GM21825 (cell line): ENCODE measurements around the gene SNPH.
A peak's percentile ranks its signal among the peaks of the same experiment; 100 is the strongest.

Experiments used
- ATAC-seq: cut with Tn5 transposase; IDR thresholded peaks from one replicate; pipeline ENCODE4 v1.9.1; 2021; ENCODE audit warnings: mild to moderate bottlenecking, moderate library complexity; ENCODE audit not compliant: unreplicated experiment

SNPH gene

DNA sequence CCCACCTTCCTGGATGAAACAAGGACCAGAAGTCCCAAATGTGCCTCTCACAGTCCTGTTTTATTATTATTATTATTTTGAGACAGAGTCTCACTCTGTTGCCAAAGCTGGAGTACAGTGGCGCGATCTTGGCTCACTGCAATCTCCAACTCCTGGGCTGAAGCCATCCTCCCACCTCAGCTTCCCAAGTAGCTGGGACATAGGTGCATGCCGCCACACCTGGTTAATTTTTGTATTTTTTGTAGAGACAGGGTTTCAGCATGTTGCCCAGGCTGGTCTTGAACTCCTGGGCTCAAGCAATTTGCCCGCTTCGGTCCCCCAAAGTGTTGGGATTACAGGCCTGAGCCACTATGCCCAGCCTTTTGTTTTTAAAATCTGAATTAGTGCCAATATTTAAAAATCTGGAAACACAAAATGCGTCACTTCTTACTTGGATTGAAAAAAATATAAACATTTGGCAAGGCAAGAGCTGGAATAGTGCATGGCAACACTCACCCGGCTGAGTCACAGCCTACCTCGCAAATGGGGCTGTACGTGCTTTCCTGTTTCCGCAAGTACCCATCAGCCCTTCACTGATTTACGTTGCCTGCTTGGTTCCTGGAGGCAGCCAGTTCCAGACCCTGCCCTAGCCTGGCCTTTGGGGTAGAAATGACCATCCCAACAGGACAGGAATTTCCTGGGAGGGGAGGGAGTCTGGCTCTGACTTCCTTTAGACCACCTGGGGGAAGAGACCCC is 56.6 kb downstream of the SNPH start:
- no peak for ATAC-seq

DNA sequence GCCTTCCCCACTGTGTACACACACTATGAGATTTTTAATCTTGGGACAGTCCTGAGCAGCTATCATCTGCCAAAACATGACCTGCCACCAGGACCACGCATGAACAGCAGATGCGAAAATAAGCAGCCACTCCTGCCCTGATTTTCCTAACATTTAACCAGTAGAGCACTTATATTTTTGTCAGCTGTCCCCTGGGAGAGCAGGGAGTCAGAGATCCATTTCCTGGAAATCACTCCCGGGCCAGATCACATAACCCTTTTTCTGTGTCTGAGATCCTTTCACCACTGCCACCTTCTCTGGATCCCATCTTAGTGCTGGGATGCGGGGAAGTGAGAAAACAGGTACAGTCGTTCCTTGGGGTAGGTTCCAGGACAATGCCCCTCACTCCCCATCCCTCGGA is 57.2 kb downstream of the SNPH start:
- ATAC-seq = no peak

DNA sequence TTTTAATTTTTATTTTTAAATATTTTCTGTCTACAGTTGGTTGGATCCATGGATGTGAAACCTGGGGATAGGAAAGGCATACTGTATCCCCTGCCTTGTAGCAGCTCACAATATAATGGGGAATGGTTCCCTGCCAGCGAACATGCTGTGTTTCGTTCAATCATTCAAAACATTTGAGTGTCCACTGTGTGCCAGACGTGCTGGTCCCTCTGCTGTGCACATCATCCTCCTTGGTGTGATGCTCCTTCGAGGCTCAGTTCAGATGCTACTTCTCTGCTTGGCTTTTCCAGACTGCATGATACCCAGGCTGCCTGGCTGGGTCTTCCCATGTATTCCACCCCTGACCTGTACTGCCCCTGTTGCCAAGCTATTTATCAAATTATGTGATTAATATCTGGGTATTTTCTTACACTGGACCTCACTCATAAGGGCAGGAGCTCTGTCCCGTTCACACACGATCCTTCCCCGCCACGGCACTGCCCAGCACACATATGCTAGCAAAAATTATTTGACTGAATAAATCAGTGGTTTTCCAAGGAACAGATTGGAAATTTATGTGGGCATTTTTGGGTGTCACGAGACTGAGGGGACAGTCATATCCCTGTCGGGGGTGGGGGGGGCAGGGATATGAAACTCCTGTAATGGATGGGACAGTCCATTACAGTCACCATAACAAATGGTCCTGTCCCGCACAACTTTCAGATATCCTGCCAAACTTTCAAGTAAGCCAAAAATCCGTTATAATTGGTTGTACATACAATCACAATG is 57.9 kb downstream of the SNPH start:
- no peak for ATAC-seq

DNA sequence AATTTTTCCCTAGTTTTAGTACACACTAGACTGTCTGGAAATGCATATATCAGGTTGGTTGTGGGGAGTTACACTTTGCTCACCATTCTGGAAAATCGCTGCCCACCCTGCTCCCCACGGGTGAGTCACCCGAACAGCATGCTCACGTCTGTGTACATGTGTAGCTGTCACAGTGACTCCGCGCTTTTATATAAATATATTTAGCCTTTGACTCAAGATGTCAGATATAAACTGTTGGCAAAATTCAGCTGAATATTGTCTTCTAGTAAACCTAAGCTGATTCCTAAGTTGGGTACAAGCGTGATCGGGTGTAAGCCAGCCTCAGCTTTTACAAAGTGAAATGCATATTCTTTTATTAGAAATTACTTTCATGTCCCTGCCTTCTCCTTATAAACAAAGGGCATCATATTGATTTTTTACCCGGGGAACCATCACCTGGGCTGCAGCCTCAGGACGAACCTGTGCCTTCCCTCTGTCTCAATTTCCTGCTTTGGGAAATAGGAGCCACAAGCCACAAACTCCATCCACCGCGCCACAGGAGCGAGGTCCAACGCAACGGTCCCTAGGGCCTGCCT is 58.6 kb downstream of the SNPH start:
- ATAC-seq = no peak

DNA sequence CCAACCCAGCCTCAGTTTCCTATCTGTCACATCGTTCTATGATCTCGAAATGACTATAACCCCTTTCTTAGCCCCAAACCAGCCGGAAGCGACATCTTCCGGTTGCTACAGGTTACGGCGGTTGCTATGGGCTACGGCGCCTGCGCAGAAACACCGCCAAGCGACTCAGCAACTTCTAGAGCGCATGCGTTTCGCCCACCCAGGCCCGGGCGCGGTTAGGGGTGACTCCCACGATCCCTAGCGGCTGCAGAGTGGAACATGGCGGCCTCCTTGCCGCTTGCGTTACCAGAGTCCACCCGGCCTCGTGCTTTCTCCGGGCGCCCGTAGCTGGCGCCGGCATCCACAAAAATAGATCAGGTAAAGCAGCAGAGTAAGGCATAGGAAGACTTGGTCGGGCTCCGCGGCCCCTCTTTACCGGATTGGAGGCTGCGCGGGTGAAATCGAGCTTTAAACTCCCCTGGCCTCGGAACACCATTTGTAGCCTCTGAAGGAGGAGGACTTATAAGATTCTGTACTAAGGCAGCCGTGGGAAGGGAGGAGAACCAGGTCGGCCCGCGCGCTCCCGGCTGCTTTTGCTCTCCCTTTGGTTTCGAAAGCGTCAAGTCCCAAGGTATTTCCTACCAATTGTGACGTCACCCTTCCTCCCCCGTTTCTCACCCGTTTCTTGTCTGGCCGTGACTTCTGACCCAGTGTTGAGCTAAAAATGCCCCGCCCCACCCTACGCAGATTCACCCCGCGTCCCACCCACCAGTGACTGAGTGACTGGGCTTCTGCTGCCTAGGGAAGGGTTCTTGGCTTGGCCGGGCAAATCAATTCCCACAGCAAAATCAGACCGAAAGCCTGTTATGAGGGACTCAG is 59.3 kb downstream of the SNPH start:
- peak; percentile 75 for ATAC-seq

DNA sequence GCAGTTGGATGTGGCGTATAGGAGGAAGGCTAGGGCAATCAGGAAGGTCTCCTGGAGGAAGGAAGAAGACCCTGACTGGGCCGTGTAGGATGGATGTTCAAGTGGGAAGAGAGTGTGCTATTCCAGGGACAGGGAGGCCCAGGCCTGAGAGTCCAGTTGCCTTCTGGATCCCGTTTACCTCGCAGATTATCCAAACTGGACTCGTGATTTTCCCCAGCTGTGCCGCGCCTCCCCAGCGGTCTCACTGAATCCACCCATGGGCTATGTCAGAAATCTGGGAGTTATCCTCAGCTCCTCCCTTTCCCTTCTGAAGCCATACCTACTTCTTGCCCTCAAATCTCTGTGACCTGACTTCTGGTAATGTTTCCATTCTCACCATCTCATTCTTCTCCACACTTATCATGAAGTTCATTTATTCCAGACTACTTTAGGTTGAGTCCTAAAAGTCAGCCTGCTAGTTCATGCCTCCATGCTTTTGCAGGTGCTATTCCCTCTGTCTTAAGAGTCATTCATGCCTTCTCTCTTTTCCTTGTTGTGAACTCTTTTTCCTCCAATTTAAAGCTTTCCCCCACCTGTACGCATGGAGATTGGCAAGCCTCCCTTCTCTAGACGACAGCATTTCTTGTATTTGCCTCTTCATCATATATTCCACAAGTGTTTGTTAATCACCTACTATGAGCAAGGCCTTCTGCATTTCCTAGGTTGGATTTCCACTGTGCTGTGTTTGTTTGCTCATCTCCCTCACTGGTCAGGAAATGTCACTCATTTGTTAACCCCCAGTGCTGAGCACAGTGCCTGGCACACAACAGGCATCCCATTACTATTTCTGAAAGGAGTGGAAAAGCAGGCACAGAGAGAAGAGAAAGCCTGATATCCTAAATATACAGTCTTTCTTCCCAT is 60.2 kb downstream of the SNPH start:
- ATAC-seq = no peak

DNA sequence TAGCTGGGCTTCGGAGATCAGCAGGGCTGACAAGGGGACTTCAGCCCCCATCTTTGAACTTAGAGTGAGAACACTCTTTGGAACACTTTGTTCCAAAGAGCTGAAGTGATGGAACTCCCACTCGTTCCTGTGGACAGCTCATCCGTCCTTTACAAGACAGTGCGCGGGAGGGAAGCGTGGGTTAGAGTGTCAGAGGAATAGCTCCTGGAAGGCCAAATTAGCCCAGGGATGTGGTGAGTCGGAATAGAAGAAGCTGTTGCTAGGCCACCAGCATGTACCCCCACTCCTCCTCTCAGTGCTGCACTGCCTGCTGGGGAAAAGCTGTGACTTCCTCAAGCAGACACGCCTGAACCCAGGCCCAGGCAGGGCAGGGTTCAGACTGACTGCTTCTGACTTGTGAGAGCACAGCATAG is 61.2 kb downstream of the SNPH start:
- no peak for ATAC-seq

DNA sequence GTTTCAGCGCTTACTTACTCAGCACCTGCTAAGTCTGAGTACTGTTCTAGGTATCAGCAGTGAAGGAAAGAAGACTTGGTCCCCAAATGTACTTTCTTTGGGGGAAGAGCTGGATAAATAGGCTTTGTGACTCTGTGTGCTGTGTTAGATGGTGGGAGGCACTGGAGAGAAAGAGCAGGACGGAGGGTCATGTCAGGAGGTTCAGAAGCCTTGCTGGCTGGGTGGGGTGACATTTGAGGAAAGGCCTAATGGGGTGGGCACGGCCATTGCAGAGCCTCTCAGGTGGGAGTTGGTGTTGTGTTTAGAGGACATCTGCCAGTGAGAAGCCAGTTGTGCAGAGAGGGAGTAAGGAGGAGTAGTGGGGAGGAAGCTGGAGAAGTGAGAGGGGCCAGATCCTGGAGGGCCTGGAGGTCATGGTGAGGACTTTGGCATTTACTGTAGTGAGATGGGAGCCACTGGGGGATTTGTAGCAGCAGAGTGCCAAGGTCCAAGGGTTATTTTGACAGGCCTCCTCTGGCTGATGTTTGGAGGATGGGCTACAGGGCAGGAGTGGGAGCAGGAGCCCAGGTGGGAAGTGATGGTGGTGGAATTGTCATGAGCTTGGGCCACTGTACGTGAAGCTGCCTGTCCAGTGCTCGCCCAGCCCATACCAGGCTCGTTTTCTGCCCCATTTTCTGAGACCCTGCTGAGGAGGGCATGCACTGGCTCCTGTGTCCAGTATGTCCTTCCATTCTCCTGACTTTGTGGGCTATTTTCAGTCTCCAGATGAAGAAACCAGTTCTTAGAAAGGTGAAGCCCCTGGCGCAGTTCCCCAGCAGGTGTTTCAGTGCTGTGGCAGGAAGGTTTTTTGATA is 62.0 kb downstream of the SNPH start:
- ATAC-seq = no peak

DNA sequence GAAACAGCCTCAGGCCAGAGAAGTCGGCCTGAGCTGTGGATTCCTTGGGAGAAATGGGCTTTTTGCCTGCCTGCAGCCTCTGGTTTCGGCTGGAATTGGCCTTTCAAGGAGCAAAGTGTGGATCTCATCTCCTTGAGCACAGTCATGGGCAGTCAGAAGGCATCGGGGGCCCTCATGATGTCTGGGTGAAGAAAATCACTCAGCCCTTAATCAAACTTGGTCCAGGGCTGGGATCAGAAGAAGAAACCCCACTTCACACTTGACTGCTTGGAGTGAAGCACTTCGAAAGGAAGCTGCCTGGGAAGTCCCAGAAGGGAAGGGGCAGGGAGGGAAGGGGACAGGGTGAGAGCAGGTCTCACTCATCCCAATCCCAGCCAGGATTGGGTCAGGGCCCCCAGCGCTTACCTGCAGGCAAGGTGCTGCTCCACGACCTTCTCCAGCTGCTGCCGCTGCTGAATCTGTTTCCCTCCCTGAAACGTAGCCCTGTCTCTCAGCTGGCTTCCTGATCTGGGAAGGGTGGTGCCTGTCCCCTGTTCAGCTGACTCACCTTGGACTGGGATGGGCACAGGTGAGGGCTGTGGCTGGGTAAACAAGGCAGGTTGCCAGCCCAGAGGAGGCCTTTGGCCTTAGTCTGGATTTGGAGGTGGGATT is 62.7 kb downstream of the SNPH start, which contains the start of gene SDCBP2:
SDCBP2 (minus strand) TSS at position 460 of the 651 bp plus-strand sequence. CDS start 8,723 bp downstream, outside the sequence.
- no peak for ATAC-seq

DNA sequence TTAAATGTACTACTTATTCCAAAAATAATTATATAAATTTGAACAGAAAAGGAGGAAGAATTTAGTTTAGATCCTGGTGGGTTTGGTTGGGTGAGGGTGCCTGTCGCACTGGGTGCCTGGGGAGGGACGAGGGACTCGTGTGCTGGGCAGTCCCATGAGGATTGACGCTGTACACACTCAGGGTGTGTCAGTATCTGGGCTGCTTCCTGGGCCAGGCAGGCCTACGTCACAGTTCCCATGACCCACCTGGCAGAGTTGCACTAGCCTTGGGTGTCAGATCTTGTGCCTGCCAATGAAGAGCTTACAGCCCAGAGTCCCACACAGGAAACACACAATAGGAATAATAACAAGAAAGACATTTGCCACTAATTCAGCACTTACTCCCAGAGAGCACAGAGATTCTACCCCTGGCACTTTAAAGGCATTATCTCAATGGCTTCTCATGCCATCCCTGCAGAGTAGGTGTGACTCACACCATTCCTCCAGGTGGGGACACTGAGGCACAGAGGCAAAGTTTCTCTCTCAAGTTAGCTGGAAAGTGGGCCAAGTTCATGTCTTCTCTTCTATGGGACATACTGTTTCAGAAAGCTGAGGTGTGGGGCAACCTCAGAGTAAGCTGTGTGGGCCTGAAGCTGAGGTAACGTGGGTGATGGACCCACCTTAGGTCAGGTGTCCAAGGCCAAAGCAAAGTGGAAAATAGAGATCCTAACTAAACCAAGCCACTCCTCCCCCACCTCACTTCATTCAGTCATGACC is 64.2 kb downstream of the SNPH start:
- ATAC-seq = peak; percentile 43

DNA sequence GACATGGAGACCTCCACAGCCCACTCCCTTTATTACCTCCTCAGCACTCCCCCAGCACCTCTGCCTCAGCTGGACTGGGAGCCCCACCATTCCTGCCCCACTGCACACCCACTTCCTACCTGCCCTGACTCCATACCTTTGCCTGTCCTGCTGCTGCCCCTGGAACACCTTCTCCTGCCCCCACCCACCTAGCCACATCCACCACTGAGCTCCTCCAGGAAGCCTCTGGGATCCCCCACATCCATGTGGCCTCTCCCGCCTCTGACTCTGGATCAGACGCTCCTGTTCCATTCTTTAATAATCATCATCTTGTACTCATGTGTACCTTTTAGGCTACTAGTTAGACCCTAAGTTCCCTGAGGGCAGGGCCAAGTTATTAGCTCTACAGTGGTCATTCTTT is 65.0 kb downstream of the SNPH start:
- ATAC-seq = no peak

DNA sequence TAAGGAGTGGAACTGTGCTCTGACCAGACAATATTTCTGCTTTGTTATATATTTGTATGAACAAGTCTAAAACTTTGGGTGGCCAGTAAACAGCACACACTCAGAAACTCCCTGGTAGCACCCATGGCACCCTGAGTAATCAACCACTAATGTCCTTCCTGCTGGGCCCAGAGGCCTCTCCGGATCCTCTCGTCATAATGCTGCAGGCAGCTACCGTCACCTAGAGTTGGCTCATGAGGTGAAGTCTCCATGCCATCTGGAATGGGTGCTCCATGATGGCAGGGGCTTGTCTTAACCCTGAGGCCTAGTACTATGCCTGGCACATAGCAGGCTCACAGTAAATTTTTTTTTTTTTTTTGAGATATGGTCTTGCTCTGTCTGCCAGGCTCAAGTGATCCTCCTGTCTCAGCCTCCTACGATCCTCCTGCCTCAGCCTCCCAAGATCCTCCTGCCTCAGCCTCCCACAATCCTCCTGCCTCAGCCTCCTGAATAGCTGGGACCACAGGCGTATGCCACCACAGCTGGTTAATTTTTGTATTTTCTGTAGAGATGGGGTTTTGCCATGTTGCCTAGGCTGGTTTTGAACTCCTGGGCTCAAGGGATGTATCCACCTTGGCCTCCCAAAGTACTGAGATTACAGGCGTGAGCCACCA is 65.8 kb downstream of the SNPH start:
- ATAC-seq = no peak

DNA sequence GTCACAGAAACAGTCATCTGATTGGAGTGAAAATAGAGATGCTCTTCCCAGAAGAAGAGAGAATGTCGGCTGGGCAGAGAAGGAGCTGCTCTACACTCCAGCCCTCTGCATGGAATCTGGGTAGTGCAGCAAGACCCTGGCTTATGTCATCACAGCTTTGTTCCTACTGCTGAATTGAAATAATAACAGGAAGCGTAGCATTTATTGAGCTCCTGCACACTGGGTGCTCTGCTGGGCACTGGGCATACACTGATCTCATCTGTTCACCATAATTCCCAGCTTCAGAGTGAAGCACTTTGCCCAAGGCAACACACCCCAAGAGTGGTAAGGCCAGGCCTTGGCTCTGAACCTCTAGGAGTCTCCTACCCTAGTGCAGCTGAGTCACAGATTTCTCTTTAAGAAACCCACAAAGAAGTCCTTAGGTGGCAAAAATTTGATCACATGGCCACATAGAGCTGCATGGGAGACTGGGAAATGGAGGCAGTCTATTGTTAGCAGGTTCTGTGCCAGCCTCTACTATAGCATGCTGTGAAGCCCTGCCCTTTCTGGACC is 66.7 kb downstream of the SNPH start:
- ATAC-seq = no peak

DNA sequence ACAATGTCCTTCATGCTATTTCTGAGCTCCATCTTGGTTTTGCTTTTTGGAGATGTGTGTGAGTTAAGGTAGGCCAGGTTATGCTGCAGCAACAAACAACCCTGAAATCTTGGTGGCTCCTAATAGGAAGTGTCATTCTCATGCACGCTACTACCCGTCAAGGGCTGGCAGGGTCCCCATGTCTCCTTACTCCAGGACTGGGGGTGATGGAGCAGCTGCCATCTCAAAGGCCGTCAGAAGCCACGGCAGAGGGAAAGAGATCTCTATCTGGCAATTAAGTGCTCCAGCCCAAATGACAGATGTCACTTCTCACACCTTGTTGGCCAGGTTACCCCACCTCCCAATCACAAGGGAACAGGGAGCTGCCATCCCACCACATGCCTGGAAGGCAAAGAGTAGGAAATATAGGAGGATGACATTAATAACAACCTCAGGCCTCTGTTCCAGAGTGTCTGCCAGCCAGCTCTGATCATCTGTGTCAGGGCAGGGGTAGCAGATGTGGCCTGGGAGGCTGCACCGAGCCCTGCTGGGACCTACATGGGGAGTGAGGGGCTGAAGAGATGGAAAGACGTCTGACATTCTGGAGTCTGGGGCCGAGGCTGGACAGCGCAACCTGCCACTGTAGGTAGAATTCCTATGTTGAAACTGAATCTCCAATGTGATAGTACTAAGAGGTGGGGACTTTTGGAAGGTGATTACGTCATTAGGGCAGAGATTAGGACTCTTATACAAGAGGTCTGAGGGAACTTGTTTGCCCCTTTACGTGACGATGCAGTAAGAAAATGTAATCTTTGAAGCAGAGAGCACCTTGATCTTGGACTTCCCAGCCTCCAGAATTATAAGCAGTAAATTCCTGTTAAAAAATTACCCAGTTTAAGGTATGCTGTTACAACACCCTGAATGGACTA is 67.6 kb downstream of the SNPH start:
- no peak for ATAC-seq

DNA sequence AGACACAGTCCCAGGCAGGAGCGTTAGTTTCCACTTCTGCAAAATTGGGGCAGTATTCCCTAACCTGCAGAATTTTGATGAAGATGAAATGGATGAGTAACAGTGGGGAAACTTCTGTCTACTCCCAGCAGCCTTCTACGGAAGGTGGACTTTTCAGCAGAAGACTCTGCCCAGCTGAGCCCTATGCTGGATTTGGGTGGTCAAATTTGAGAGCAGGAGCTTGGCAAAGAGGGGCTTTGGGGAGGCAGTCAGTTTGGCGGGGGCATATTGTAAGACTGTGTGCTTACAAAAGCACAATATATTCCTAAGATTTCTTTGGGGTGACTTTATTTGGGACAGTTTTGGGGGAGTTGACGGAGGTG is 68.3 kb downstream of the SNPH start:
- no peak for ATAC-seq

DNA sequence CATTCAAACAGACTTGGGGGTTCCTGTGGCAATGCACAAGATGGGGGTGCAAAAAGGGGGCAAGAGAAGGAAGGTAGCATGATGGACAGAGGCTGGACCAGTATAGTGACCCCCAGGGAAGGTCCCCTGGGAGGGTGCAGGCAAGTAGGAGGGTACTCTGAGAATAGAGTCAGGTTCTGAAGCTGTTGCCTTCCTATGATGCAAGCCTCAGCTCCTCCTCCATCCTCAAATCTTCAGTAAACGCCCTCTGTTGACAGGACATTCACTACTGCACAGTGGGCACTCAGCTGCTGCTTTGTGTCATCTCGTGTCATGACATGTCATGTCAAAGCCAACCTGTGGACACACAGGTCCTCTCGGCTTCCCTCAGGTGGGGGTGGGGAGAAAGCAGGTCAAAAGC is 68.7 kb downstream of the SNPH start:
- no peak for ATAC-seq
